LHCN-M2 (cell line): Measurements from ENCODE around the gene TYW1. TPM values are rescaled to one million over a fixed set of nuclear protein-coding genes. Genes with fewer than 3 reads are reported as not detected.
"Not testable (repeated sequence)": the region's sequence is repeated elsewhere in the genome, so short reads cannot be mapped to it uniquely, and the experiment has no call there.

Experiments used
- DNase-seq: peaks from one replicate; pipeline ENCODE4 v3.0.0-alpha.2; 2012; ENCODE audit warnings: low read depth
- total RNA-seq: library from RNA; depleted of rRNA; stranded (reverse); fragments of >200 nt; gene quantifications from 2 replicates; pipeline ENCODE4 v1.2.3, GENCODE V29; 2014

The TYW1 gene
- total RNA-seq, 1 experiment from 2014 or later: 23.2 TPM

GRCh38 chr7:67046819-67047218 is 50.2 kb downstream of the TYW1 start:
- DNase-seq: not testable (repeated sequence)

- not testable (repeated sequence) for DNase-seq
These were observed 53.3 kb downstream of the TYW1 start for GRCh38 chr7:67049908-67050307.

- not testable (repeated sequence) for DNase-seq
These were observed 55.5 kb downstream of the TYW1 start for GRCh38 chr7:67052161-67052560.

- DNase-seq: no peak
These were observed 60.0 kb downstream of the TYW1 start for GRCh38 chr7:67056683-67057082.

- DNase-seq: not testable (repeated sequence)
These were observed 64.7 kb downstream of the TYW1 start for GRCh38 chr7:67061321-67061720.

GRCh38 chr7:67062802-67063201 is 66.2 kb downstream of the TYW1 start:
- peak; percentile 41 for DNase-seq

- peak; percentile 84 for DNase-seq
These were observed 70.5 kb downstream of the TYW1 start for GRCh38 chr7:67066950-67067622.

- DNase-seq: not testable (repeated sequence)
These were observed 79.5 kb downstream of the TYW1 start for GRCh38 chr7:67076120-67076519.

- not testable (repeated sequence) for DNase-seq
These were observed 86.2 kb downstream of the TYW1 start for GRCh38 chr7:67082880-67083279.

- DNase-seq: not testable (repeated sequence)
These were observed 92.6 kb downstream of the TYW1 start for GRCh38 chr7:67089261-67089660.

- not testable (repeated sequence) for DNase-seq
These were observed 94.4 kb downstream of the TYW1 start for GRCh38 chr7:67091053-67091452.

GRCh38 chr7:67098031-67098430 is 101.4 kb downstream of the TYW1 start:
- DNase-seq: not testable (repeated sequence)

GRCh38 chr7:67099406-67099805 is 102.8 kb downstream of the TYW1 start:
- not testable (repeated sequence) for DNase-seq

GRCh38 chr7:67100038-67100437 is 103.4 kb downstream of the TYW1 start:
- not testable (repeated sequence) for DNase-seq

- no peak for DNase-seq
These were observed 104.3 kb downstream of the TYW1 start for GRCh38 chr7:67100956-67101361.

- DNase-seq: not testable (repeated sequence)
These were observed 108.3 kb downstream of the TYW1 start for GRCh38 chr7:67104937-67105336.

GRCh38 chr7:67105377-67105776 is 108.7 kb downstream of the TYW1 start:
- peak; percentile 22 for DNase-seq

GRCh38 chr7:67106255-67106654 is 109.6 kb downstream of the TYW1 start:
- DNase-seq: not testable (repeated sequence)

- DNase-seq: not testable (repeated sequence)
These were observed 114.7 kb downstream of the TYW1 start for GRCh38 chr7:67111342-67111741.

GRCh38 chr7:67114483-67115246 is 118.0 kb downstream of the TYW1 start:
- peak; percentile 10 for DNase-seq

GRCh38 chr7:67120491-67120890 is 123.9 kb downstream of the TYW1 start:
- not testable (repeated sequence) for DNase-seq

GRCh38 chr7:67128257-67128656 is 131.6 kb downstream of the TYW1 start:
- DNase-seq: not testable (repeated sequence)

GRCh38 chr7:67130766-67131165 is 134.1 kb downstream of the TYW1 start:
- not testable (repeated sequence) for DNase-seq
